HG02973 (cell line): Measurements from ENCODE around the gene ERP29.
"Not testable (repeated sequence)": the region's sequence is repeated elsewhere in the genome, so short reads cannot be mapped to it uniquely, and the experiment has no call there.

Experiments used
- ATAC-seq: cut with Tn5 transposase; IDR thresholded peaks from one replicate; pipeline ENCODE4 v1.9.1; 2021; ENCODE audit warnings: moderate library complexity; ENCODE audit not compliant: unreplicated experiment

ERP29 gene

DNA sequence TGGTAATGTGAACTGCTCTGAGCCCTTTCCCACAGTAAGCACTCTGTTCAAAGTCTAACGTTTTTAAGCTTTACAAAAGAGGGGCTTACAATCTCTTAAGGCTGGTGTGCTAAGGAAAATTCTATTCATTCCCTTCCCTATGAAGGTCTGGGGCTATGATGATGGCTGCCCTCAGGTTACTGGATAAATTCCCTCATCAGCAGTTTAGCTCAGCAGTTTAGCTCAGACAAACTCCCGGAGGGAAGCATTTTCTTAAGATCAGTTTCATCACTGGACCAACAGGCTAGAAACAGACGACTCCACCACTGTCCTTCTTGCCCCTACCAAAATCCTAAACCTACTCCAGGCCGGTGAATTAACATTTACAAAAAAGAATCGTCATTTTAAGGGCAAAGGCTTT is 19.1 kb downstream of the ERP29 start:
- no peak for ATAC-seq

DNA sequence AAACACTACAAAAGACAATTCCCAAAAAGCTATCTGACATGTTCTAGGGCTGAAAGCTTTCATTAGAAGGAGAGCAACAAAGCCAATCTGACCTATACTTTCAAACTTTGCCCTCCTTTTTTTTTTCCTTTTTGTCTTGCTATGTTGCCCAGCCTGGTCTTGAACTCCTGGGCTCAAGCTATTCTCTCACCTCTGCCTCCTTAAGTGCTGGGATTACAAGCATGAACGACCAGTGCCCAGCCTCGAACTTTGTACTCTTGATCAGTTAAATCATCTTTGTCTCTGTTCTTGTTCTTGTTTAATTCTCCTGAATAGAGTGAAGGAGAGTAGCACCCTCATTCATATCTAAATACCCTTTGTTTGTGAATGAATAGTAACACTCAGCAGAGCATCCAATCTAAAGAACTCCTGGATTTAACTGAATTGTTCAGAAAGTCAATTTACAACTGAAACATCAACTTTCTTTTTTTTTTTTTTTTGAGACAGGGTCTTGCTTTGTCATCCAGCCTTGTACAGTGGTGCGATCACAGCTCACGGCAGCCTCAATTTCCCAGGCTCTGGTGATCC is 22.1 kb downstream of the ERP29 start:
- no peak for ATAC-seq

DNA sequence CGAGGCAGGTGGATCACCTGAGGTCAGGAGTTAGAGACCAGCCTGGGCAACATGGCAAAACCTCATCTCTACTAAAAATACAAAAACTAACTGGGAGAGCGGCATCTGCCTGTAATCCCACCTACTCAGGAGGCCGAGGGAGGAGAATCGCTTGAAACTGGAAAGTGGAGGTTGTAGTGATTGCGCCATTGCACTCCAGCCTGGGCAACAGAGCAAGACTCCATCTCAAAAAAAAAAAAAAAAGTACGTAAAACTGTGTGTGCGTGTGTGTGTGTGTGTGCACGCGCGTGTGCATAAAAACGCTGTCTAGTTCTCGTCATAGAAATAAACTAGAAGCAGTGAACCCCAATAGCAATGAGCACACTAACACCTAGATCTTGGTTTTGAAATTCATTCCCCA is 23.4 kb downstream of the ERP29 start:
- not testable (repeated sequence) for ATAC-seq

DNA sequence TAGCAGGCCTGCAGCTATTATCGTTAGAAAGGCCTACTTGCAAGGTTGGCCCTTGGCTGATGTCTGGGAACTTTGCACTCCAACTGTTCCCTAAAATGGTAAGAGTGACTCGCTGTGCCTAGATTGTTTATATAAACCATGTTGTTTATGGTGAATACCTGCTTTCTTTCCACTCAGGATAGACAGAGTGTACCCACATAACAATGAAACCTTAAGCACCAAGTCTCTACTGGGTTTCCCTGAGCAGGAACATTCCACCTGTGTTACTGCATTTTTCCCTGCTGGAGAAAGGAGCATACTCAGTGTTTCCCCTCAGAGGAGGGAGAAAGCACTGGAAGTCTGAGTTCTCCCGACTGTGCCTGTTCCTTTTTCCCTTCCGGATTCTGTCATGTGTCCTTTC is 32.8 kb downstream of the ERP29 start:
- ATAC-seq = no peak

DNA sequence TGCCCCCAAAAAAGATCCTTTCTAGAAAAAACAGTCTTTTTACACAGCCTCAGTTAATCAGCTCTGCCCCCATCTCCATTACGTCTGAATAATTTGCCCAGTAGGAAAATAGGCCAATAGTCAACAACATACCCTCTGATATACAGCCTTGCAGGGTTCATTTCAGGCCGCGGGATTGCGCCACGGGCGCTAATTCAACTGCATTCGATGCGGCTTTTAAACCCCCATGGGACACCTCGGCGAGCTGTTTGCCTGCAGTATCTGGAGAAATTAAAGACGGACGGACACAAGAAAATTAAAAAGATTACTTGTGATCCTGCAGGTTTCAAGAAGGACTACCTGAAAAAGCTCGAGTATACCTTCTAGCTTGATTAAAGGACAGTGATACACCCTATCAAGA is 36.1 kb downstream of the ERP29 start:
- ATAC-seq = no peak

DNA sequence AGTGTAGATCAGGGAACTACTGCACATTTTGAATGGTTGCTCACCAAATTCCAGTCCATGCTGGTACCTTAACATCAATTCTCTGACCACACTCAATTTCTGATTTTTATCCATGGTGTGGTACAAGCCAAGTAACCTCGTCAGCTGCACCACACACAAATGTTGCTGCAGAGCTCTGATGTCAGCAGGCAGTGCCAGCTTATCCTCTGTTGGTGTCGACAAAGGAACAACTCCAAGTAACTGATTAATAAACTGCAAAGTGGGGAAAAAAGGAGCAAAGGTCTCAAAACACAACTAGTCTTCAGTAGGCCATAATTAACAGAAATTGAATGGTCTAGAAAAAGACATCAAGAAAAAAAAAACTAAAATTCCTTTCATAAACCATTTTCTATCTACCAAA is 47.9 kb downstream of the ERP29 start:
- no peak for ATAC-seq

DNA sequence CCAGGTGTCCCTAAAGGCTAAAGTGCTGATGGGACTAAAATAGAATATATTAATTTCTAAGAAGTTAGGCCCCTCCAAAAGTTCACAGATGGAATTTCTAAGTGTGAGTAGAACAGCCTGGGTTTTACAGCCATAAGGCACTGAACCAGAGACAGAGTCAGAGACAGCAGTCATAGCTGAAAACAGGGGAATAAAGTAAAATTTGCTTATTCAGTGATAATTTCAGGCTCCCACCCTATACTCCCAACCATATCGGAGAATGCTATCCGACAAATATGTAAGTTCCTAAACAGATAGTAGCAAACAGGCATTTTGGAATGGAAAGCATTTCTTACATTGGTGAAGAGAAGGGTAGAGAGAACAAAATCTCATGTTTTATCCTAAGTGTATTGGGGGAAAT is 50.0 kb downstream of the ERP29 start:
- ATAC-seq = no peak

DNA sequence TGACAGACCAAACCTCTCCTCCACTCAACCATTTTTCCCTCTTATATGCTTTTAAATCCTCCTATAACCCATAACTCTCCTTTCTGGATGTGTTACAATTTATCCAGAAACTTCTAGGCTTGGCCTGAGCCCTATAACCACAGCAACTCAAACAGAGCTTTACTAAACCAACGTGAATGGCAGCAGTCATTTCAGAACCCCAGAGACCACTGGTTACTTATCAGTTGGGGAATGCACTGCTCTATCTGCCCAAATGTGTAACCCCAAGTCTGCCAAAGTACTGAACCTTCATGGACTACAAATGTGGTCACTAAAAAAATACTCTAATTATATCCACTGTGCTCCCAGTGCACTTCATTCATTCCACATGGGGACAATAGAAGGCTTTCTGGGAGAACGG is 53.3 kb downstream of the ERP29 start:
- no peak for ATAC-seq
